ENCODE data around the gene ARMS2. TPM values are rescaled to one million over a fixed set of nuclear protein-coding genes. Genes with fewer than 3 reads are reported as not detected.

ARMS2 gene
- total and polyA plus RNA-seq, 2 of the 13 experiments (the other 11 are each of a cell fraction or from before 2014, with no cell fraction given) = not detected

DNA sequence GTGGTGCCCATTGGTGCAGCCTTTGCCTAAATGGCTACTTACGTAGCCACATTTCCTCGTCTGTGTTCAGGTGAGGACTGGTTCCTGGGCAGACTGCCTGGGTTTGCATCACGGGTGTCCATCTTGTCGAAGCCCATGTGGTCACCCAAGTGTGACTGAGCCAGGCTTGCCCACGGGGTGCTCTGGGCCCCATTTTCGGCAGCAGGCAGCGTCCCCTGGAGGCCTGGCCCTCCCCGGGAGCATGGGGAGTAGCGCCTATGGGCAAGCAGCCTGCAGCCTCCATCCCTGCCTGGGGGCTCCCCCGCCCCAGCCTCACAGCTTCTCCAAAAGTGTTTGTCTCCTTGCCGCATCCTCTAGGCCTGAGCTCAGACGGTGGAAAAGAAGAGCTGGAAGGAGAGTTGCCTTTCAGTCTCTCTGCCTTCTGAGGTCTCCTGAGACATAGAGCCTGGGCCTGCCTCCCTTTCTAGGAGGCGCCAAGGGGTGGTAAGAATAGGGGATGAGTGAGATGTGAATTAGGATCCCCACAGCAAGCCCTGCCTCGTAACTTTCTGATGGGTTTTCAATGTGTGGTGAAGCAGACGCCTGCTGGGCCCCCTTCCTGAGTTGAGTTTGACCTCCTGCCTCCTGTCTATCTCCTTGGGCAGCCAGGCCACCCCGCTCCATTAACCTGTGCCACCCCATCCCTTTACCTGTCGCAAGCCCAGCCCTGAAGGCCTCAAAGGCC, 49.6 kb downstream of the ARMS2 start:
- 47% methylated on average over 7 of the region's 17 CpGs for WGBS (ENCODE audit: low lambda C conversion rate)
- no TSS peak for BruUV-seq (replicated peaks)
- H3K9me3 ChIP-seq (ENCODE audit: low read length) = no peaks in the 10 kb centered on the region
- ChIA-PET CTCF (ENCODE audit: low intra/inter-chr PET ratio, low total read pairs) (no interaction called here), POLR2A (no interaction called here)
- no peaks in the 10 kb centered on the region for H3K79me2 ChIP-seq (ENCODE audit: insufficient read depth, low read length)
- no peak for DNase-seq (ENCODE audit: low spot score)
- H3K9ac ChIP-seq (ENCODE audit: insufficient read depth, low read depth, low read length) = no peak overlapping the region
- H3K4me1 ChIP-seq (ENCODE audit: insufficient read depth, low read length) = no peaks in the 10 kb centered on the region
- no peak overlapping the region for H3K27ac ChIP-seq (ENCODE audit: extremely low read length, insufficient read depth, low read length)
- H4K20me1 ChIP-seq (ENCODE audit: insufficient read depth, low read length) = no peaks in the 10 kb centered on the region
- no peak overlapping the region for H3K4me2 ChIP-seq (ENCODE audit: low read depth, low read length)
- intact Hi-C loops (cut with micrococcal nuclease; ENCODE audit: unreplicated experiment) = no loop called here
- in situ Hi-C loops (cut with HindIII; ENCODE audit: extremely low pct_ligation_motif_present, low pct_unique_long_range_greater_than_20kb) = no loop called here
- no peak for TF ChIP-seq CEBPB (IDR thresholded peaks at IDR 0.05; ENCODE audit: borderline replicate concordance, low read depth, low read length)
- TF ChIP-seq, protein P1, sequence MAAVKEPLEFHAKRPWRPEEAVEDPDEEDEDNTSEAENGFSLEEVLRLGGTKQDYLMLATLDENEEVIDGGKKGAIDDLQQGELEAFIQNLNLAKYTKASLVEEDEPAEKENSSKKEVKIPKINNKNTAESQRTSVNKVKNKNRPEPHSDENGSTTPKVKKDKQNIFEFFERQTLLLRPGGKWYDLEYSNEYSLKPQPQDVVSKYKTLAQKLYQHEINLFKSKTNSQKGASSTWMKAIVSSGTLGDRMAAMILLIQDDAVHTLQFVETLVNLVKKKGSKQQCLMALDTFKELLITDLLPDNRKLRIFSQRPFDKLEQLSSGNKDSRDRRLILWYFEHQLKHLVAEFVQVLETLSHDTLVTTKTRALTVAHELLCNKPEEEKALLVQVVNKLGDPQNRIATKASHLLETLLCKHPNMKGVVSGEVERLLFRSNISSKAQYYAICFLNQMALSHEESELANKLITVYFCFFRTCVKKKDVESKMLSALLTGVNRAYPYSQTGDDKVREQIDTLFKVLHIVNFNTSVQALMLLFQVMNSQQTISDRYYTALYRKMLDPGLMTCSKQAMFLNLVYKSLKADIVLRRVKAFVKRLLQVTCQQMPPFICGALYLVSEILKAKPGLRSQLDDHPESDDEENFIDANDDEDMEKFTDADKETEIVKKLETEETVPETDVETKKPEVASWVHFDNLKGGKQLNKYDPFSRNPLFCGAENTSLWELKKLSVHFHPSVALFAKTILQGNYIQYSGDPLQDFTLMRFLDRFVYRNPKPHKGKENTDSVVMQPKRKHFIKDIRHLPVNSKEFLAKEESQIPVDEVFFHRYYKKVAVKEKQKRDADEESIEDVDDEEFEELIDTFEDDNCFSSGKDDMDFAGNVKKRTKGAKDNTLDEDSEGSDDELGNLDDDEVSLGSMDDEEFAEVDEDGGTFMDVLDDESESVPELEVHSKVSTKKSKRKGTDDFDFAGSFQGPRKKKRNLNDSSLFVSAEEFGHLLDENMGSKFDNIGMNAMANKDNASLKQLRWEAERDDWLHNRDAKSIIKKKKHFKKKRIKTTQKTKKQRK (IDR thresholded peaks at IDR 0.05; ENCODE audit: low read length) = no peak
- TF ChIP-seq ZNF44 (CRISPR knock-in tag; IDR thresholded peaks at IDR 0.05) = no peak
- TF ChIP-seq CHCHD3 (CRISPR knock-in tag; IDR thresholded peaks at IDR 0.05) = no peak
- TF ChIP-seq SIX4 (CRISPR knock-in tag; IDR thresholded peaks at IDR 0.05) = no peak
- TF ChIP-seq POGZ (CRISPR knock-in tag; IDR thresholded peaks at IDR 0.05) = no peak
- TF ChIP-seq TFDP1 (CRISPR knock-in tag; IDR thresholded peaks at IDR 0.05; ENCODE audit: borderline replicate concordance) = no peak
- no peak overlapping the region for H2AFZ ChIP-seq (ENCODE audit: low read length)
- no peak for FAIRE-seq
- no peak overlapping the region for H3K4me3 ChIP-seq (replicated peaks in 1 of 3; ENCODE audit: insufficient read depth in 1 of 3, low read depth in 2 of 3, low read length in 3 of 3)
- no peaks in the 10 kb centered on the region for H3K36me3 ChIP-seq (replicated peaks in 1 of 2; ENCODE audit: control insufficient read depth in 1 of 2, insufficient read depth in 2 of 2, low read length in 2 of 2)
- peaks cover 2 to 30% of the 10 kb centered on the region in 2 experiments; a peak in 4 of 5 replicates for H3K27me3 ChIP-seq (ENCODE audit: control insufficient read depth in 1 of 2, insufficient read depth in 2 of 2, low read length in 2 of 2)
- ATAC-seq = no peak

Measured in HepG2 (cell line).